ENCODE data around the gene RABAC1. TPM values are rescaled to one million over a fixed set of nuclear protein-coding genes. Genes with fewer than 3 reads are reported as not detected.

RABAC1 gene
- total RNA-seq, 1 experiment from 2014 or later = 114 TPM

GRCh38 chr19:41990615-41991014 is 31.5 kb upstream of the RABAC1 start:
- H3K27ac ChIP-seq (ENCODE audit: low read depth, low read length, poor library complexity, severe bottlenecking) = no peak overlapping the region
- intact Hi-C loops (cut with micrococcal nuclease; ENCODE audit: unreplicated experiment) = no loop called here
- no peaks in the 10 kb centered on the region for H3K9me3 ChIP-seq (ENCODE audit: low read depth, low read length, poor library complexity, severe bottlenecking)
- H3K4me1 ChIP-seq (ENCODE audit: insufficient read depth, low read length, poor library complexity, severe bottlenecking) = peaks cover 4% of the 10 kb centered on the region
- no peaks in the 10 kb centered on the region for H3K36me3 ChIP-seq (ENCODE audit: insufficient read depth, low read length, poor library complexity, severe bottlenecking)
- BruUV-seq (replicated peaks) = no TSS peak
- ChIA-PET CTCF (no interaction called here), POLR2A (ENCODE audit: low non-redundant PET) (no interaction called here)
- no peaks in the 10 kb centered on the region for H3K27me3 ChIP-seq (replicated peaks; ENCODE audit: insufficient read depth, low read depth, low read length, poor library complexity)
- DNase-seq (ENCODE audit: low spot score) = no peak
- no peak for TF ChIP-seq CTCF (conservative IDR thresholded peaks at IDR 0.05; ENCODE audit: low read depth, low read length)
- no peak for TF ChIP-seq EZH2 (IDR thresholded peaks at IDR 0.05; ENCODE audit: borderline replicate concordance, low read depth, low read length, poor library complexity, severe bottlenecking)
- no peak overlapping the region for H3K4me3 ChIP-seq (ENCODE audit: low read depth, low read length, poor library complexity, severe bottlenecking)

DNA sequence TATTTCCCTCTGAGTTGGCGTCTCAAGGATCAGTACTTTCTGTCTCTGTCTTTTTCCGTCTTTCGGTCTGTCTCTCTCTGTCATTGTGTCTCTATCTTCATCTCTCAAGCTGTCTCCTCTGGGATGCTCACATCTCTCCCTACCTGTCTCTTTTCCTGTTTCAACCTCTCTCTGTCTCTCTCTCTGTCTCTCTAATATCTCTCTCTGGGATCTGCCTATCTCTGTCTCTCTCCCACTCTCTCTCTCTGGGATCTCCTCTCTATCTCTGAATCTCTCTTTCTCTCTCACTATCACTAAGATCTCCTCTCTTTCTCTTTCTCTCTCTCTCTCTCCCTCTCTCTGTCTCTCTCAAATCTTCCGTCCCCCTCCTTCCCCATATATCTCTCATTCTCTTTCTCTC is 30.9 kb upstream of the RABAC1 start:
- BruUV-seq (replicated peaks) = no TSS peak
- TF ChIP-seq CTCF (conservative IDR thresholded peaks at IDR 0.05; ENCODE audit: low read depth, low read length) = no peak
- TF ChIP-seq EZH2 (IDR thresholded peaks at IDR 0.05; ENCODE audit: borderline replicate concordance, low read depth, low read length, poor library complexity, severe bottlenecking) = no peak
- no peaks in the 10 kb centered on the region for H3K36me3 ChIP-seq (ENCODE audit: insufficient read depth, low read length, poor library complexity, severe bottlenecking)
- ChIA-PET CTCF (no interaction called here), POLR2A (ENCODE audit: low non-redundant PET) (no interaction called here)
- H3K27me3 ChIP-seq (replicated peaks; ENCODE audit: insufficient read depth, low read depth, low read length, poor library complexity) = no peaks in the 10 kb centered on the region
- intact Hi-C loops (cut with micrococcal nuclease; ENCODE audit: unreplicated experiment) = no loop called here
- peaks cover 4% of the 10 kb centered on the region for H3K4me1 ChIP-seq (ENCODE audit: insufficient read depth, low read length, poor library complexity, severe bottlenecking)
- no peak overlapping the region for H3K4me3 ChIP-seq (ENCODE audit: low read depth, low read length, poor library complexity, severe bottlenecking)
- H3K27ac ChIP-seq (ENCODE audit: low read depth, low read length, poor library complexity, severe bottlenecking) = no peak overlapping the region
- no peaks in the 10 kb centered on the region for H3K9me3 ChIP-seq (ENCODE audit: low read depth, low read length, poor library complexity, severe bottlenecking)
- DNase-seq (ENCODE audit: low spot score) = no peak

DNA sequence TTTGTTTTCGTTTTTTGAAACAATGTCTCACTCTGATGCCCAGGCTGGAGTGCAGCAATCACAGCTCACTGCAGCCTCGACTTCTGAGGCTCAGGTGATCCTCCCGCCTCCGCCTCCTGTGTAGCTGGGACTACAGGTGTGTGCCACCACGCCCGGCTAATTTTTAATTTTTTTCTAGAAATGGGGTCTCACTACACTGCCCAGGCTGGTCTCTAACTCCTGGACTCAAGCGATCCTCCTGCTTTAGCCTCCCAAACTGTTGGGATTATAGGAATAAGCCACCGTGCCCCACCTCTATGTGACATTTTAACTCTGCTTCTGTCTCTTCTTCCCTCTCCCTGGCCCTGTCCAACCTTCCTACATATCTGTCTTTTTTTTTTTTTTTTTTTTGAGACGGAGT is 29.8 kb upstream of the RABAC1 start:
- Histone ChIP-seq H3K4me3 (ENCODE audit: low read depth, low read length, poor library complexity, severe bottlenecking) (no peak overlapping the region), H3K4me1 (ENCODE audit: insufficient read depth, low read length, poor library complexity, severe bottlenecking) (no peaks in the 10 kb centered on the region), H3K9me3 (ENCODE audit: low read depth, low read length, poor library complexity, severe bottlenecking) (no peaks in the 10 kb centered on the region), H3K27me3 (replicated peaks; ENCODE audit: insufficient read depth, low read depth, low read length, poor library complexity) (no peaks in the 10 kb centered on the region), H3K36me3 (ENCODE audit: insufficient read depth, low read length, poor library complexity, severe bottlenecking) (no peaks in the 10 kb centered on the region), H3K27ac (ENCODE audit: low read depth, low read length, poor library complexity, severe bottlenecking) (no peak overlapping the region)
- ChIA-PET CTCF (interaction anchor here (0.6 kb wide), 1 partner anchor 36 kb away, joined by 3 read pairs; no protein-coding TSS in a partner anchor), POLR2A (ENCODE audit: low non-redundant PET) (no interaction called here)
- no TSS peak for BruUV-seq (replicated peaks)
- intact Hi-C loops (cut with micrococcal nuclease; ENCODE audit: unreplicated experiment) = no loop called here
- DNase-seq (ENCODE audit: low spot score) = no peak
- TF ChIP-seq EZH2 (IDR thresholded peaks at IDR 0.05; ENCODE audit: borderline replicate concordance, low read depth, low read length, poor library complexity, severe bottlenecking) (no peak), CTCF (conservative IDR thresholded peaks at IDR 0.05; ENCODE audit: low read depth, low read length) (no peak)
